Breast epithelium (tissue), 4 donors: ENCODE data around the gene RBM26. TPM values are rescaled to one million over a fixed set of nuclear protein-coding genes. Genes with fewer than 3 reads are reported as not detected.

Experiments used
- DNase-seq, 2 donors: peaks; one replicate each; pipeline ENCODE4 v3.0.0-alpha.2; 2019; ENCODE audit warnings: low spot score in 2 of 2
- H3K27ac ChIP-seq, 2 donors: fragments of 200-600 bp; sonication (generic) in 1 of 2; one replicate each; pipeline ENCODE4 v1.5.1; 2016 to 2019; ENCODE audit warnings: mild to moderate bottlenecking in 1 of 2
- H3K27me3 ChIP-seq, 2 donors: fragments of 200-600 bp; sonication (generic) in 1 of 2; one replicate each; pipeline versions ENCODE4 v1.5.1 to v1.6.0; 2017 to 2019; ENCODE audit warnings: control low read depth in 1 of 2, mild to moderate bottlenecking in 1 of 2
- H3K36me3 ChIP-seq: fragments of 200-600 bp; one replicate; pipeline ENCODE4 v1.5.1; 2019
- H3K4me1 ChIP-seq, 2 donors: fragments of 200-600 bp; sonication (generic); one replicate each; pipeline ENCODE4 v1.5.1; 2016 to 2019; ENCODE audit warnings: control low read depth in 1 of 2
- H3K4me3 ChIP-seq, 3 donors: fragments of 200-600 bp; sonication (generic); 1 replicate in 2 of 3; 2 replicates in 1 of 3; pipeline ENCODE4 v1.5.1; 2016 to 2019; ENCODE audit warnings: mild to moderate bottlenecking in 3 of 3, moderate library complexity in 2 of 3
- H3K9me3 ChIP-seq, 2 donors: fragments of 200-600 bp; sonication (generic) in 1 of 2; one replicate each; pipeline ENCODE4 v1.5.1; 2016 to 2019; ENCODE audit warnings: control low read depth in 1 of 2
- POLR2A ChIP-seq: fragments of 450-650 bp; IDR thresholded peaks from one replicate; pipeline ENCODE4 v1.6.1; 2016; ENCODE audit warnings: antibody characterized with exemption, mild to moderate bottlenecking, moderate library complexity
- POLR2AphosphoS5 ChIP-seq, 3 donors: sonication (generic); formaldehyde crosslinking; IDR thresholded peaks; one replicate each; pipeline ENCODE4 v1.6.1; 2017; ENCODE audit warnings: antibody characterized with exemption in 3 of 3
- intact Hi-C: fragments of 100-400 bp; cut with DNase I; formaldehyde crosslinking; loops from one replicate; pipeline ENCODE4 v1.15.1; 2023; ENCODE audit warnings: low total_unique reads
- total RNA-seq, 3 donors: library from RNA; depleted of rRNA; stranded (reverse); fragments of >200 nt; gene quantifications; one replicate each; pipeline ENCODE4 v1.1.0, GENCODE V29; 2016
- TF ChIP-seq, protein P1 (sequence below), 3 donors: fragments of 450-650 bp; IDR thresholded peaks; one replicate each; pipeline ENCODE4 v1.5.1; 2016 to 2017; ENCODE audit warnings: antibody characterized with exemption in 3 of 3, mild to moderate bottlenecking in 3 of 3, moderate library complexity in 3 of 3

Gene RBM26
- total RNA-seq, 3 donors from 2014 or later: 31.7 to 70.1 (median 43.6) TPM

DNA sequence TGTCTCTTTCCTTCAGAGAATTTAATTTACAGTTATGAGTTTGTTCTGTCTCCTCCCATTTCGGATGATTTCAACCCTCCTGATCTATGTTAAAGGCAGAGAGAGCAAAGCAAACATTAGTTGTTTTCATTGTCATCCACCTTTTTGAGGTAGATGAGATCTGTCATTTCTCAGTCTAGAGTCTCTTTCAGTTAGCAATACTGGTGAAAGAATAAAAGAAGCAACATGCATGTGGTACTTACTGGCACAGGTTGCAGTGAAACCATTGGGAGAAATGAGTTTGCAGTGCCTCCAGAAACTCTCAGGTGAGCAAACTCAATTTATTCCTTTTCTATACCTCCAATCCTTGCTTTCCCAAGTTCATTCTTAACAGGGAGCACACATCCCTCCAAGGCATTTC is 99.4 kb downstream of the RBM26 start:
- Histone ChIP-seq H3K27ac (no peak overlapping the region), H3K36me3 (no peaks in the 10 kb centered on the region), H3K27me3 (no peaks in the 10 kb centered on the region), H3K4me3 (no peak overlapping the region), H3K9me3 (no peaks in the 10 kb centered on the region), H3K4me1 (no peaks in the 10 kb centered on the region)
- no peak for DNase-seq
- TF ChIP-seq POLR2A: no peak
- TF ChIP-seq, protein P1, sequence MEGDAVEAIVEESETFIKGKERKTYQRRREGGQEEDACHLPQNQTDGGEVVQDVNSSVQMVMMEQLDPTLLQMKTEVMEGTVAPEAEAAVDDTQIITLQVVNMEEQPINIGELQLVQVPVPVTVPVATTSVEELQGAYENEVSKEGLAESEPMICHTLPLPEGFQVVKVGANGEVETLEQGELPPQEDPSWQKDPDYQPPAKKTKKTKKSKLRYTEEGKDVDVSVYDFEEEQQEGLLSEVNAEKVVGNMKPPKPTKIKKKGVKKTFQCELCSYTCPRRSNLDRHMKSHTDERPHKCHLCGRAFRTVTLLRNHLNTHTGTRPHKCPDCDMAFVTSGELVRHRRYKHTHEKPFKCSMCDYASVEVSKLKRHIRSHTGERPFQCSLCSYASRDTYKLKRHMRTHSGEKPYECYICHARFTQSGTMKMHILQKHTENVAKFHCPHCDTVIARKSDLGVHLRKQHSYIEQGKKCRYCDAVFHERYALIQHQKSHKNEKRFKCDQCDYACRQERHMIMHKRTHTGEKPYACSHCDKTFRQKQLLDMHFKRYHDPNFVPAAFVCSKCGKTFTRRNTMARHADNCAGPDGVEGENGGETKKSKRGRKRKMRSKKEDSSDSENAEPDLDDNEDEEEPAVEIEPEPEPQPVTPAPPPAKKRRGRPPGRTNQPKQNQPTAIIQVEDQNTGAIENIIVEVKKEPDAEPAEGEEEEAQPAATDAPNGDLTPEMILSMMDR (IDR thresholded peaks at IDR 0.05): no peak
- no peak for TF ChIP-seq POLR2AphosphoS5 (IDR thresholded peaks at IDR 0.05)
- intact Hi-C loops: loop anchor here (5.0 kb wide), 1 partner anchor 1061 kb away; no protein-coding TSS in a partner anchor

DNA sequence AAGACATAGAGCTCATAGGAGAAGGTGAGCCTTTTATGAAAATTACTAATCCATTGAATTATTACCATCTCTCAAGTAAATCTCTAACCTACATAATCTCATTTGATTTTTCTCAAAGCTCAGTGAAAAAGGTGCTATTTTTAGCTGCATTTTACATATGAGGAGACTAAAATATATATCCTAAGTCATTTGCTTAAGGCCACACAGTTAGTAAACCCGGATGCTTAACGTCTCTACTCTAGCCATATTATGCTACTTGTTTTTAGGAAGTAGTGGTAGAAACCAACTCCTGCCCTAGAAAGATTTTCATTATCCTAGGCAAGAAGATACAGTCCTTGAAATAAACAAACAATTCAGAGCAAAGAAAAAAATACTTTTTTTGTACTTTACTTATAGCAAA is 108.9 kb downstream of the RBM26 start:
- intact Hi-C loops: no loop called here

DNA sequence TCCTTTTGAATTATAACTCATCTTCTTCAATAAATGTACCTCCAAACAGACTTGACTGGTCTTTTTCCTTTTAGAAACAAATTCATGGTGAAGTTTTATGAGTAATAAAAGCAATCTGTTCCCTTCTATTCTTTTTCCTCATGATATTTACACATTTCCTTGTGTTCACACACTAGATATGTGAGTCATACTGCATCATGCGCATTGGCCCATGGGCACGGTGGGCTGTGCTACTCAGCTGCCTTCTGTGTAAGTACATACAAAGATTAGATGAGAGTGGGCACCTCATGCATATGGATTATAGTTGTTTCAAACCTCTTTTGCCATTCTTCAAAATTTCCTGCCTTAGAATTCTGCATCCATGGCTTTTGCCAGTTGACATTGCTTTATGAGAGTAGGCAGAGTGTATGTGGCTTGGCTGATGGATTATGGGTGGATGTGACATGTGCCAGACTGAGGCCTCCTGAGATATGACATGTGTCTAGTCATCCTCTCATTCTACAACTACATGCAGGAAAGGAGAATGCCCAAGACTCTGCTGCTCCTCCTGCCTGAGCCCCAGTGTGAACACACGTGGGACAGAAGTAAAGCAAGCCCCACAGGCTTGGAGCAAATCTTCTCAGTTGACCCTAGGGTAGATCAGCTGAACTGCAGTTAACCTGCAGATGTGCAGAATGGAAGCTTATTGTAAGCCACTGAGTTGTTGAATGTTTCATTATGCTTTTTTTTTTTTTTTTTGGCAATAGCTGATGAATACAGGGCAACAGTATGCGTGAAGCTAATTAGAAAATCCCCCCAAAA is 109.9 kb downstream of the RBM26 start:
- intact Hi-C loops: no loop called here
- Histone ChIP-seq H3K27ac (no peak overlapping the region), H3K9me3 (peaks cover 8% of the 10 kb centered on the region in 2 donors), H3K4me1 (no peaks in the 10 kb centered on the region), H3K36me3 (no peaks in the 10 kb centered on the region), H3K27me3 (peaks cover 0 to 10% of the 10 kb centered on the region in 2 donors), H3K4me3 (no peak overlapping the region)
- TF ChIP-seq POLR2A (no peak), POLR2AphosphoS5 (IDR thresholded peaks at IDR 0.05) (no peak)
- TF ChIP-seq, protein P1 (IDR thresholded peaks at IDR 0.05): no peak
- no peak for DNase-seq

More for the DNA sequence above, 108.9 kb downstream of the RBM26 start:
- no peak overlapping the region for H3K27ac ChIP-seq
- H3K27me3 ChIP-seq: peaks cover 0 to 10% of the 10 kb centered on the region in 2 donors
- H3K9me3 ChIP-seq: peaks cover 8% of the 10 kb centered on the region in 2 donors
- no peaks in the 10 kb centered on the region for H3K4me1 ChIP-seq
- no peaks in the 10 kb centered on the region for H3K36me3 ChIP-seq
- TF ChIP-seq, protein P1 (IDR thresholded peaks at IDR 0.05): no peak
- TF ChIP-seq POLR2AphosphoS5 (IDR thresholded peaks at IDR 0.05) (no peak), POLR2A (no peak)
- H3K4me3 ChIP-seq: no peak overlapping the region
- DNase-seq: no peak

DNA sequence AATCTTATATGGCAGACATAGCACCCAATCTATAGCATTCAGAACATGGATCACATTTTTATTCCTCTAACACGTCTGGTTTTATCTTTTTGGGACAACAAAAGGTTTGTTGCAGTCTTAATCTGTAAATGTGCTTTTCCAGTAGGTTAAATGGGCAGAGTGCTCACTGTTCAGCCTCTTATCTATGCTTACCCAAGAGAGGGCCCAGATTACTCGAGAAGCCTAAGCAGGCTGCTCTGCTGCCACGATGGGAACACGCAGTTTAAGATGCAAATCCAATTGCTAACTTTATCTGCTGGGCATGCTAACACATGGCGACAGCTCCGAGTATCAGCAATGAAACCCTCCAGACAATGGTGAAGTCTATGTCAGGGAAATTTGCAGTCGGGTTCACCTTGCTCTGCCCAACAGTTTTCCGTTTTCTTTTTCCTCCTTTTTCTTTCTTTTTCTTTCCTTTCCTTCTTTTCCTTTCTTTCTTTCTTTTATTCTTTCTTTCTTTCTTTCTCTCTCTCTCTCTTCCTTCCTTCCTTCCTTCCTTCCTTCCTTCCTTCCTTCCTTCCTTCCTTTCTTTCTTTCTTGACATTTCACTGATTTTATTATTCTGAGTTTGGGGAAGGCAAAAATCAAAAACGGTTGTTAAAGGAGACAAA is 115.3 kb downstream of the RBM26 start:
- TF ChIP-seq POLR2A (no peak), POLR2AphosphoS5 (IDR thresholded peaks at IDR 0.05) (no peak)
- TF ChIP-seq, protein P1 (IDR thresholded peaks at IDR 0.05): no peak
- no peak for DNase-seq
- H3K4me3 ChIP-seq: no peak overlapping the region

DNA sequence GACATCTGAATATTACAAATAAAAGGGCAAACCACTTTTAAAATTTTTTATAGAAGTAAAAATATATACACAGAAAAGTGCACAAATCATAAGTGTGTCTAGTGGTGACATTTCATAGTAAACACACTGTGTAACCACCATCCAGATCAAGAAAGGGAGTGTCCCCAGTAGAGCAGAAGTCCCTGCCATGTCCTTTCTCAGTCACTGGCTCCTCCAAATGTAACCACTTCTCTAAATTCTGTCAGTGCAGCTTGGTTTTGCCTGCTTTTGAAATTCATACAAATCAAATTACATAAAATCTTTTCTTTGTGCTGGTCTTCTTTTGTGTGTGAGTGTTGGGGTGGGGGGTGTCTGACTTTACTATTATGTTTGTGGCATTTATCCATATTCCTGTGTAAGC is 116.5 kb downstream of the RBM26 start:
- intact Hi-C loops: no loop called here
- H3K9me3 ChIP-seq: no peaks in the 10 kb centered on the region
- no peak overlapping the region for H3K4me3 ChIP-seq
- no peaks in the 10 kb centered on the region for H3K4me1 ChIP-seq
- no peak for DNase-seq
- H3K36me3 ChIP-seq: no peaks in the 10 kb centered on the region
- no peak overlapping the region for H3K27ac ChIP-seq
- no peaks in the 10 kb centered on the region for H3K27me3 ChIP-seq
- TF ChIP-seq POLR2AphosphoS5 (IDR thresholded peaks at IDR 0.05): no peak
- TF ChIP-seq, protein P1 (IDR thresholded peaks at IDR 0.05): no peak
- no peak for TF ChIP-seq POLR2A

More for the DNA sequence above, 115.3 kb downstream of the RBM26 start:
- Histone ChIP-seq H3K4me1 (no peaks in the 10 kb centered on the region), H3K27me3 (no peaks in the 10 kb centered on the region), H3K36me3 (no peaks in the 10 kb centered on the region), H3K9me3 (no peaks in the 10 kb centered on the region), H3K27ac (no peak overlapping the region)
- intact Hi-C loops: no loop called here
